SKM-1 (cell line): ENCODE results near the gene GALNS.

ENCODE experiments used
- DNase-seq: peaks from one replicate; lab custom pipeline; 2025; ENCODE audit not compliant: unreplicated experiment; lab: John Stamatoyannopoulos, UW

The GALNS gene

DNA sequence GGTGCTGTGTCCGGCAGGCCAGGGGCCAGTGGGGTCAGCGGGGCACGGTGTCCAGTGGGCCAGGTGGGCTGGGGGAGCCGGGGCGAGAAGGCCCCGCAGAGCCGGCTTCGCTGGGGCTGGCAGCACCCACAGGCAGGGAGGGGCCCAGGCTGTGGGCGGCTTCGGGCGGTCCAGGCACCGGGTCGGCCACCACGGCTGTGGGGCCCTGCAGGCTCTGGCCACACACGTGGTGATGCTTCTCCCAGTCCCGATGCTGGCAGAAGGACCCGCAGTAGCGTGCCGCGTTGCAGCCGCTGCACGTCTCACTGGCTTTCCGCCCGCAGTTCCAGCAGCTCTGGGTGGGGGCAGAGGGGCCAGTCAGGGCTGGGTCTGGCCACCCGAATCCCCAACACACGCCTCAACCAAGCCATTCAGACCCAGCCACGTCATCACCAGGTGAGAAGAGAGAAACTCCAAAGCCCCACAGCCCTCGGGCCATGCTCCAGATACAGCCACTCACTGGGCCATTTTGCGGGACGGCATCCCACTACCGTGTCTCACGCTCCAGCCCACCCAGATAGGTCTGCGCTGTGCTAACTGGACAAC is 20.3 kb upstream of the GALNS start:
- no peak for DNase-seq

DNA sequence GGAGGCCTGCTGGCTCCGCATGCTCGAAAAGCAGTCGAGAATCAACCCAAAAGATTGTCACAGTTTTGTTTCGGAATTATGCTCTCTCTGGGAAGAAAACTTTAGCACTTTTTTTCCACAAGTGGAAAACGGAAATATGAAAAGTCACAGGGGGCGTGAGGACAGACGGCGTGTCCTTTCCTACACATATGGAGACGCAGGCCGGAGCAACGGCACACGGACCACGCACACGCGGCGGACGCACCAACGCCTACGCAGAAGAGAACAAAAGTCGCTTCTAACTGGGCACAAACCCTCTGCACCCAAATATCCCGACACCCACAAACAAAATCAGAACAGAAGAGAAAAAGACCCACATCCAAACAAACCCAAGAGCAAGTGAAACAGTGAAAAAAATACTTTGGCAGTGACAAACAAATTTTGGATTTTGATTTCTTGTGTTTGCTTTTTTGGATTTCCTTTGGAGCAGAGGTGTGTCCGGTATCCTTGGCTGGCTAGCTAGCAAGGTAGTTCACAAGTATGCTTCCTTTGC is 19.0 kb upstream of the GALNS start:
- DNase-seq = no peak

- no peak for DNase-seq
Observed at GRCh38 chr16:88874938-88875599, 18.3 kb upstream of the GALNS start.

DNA sequence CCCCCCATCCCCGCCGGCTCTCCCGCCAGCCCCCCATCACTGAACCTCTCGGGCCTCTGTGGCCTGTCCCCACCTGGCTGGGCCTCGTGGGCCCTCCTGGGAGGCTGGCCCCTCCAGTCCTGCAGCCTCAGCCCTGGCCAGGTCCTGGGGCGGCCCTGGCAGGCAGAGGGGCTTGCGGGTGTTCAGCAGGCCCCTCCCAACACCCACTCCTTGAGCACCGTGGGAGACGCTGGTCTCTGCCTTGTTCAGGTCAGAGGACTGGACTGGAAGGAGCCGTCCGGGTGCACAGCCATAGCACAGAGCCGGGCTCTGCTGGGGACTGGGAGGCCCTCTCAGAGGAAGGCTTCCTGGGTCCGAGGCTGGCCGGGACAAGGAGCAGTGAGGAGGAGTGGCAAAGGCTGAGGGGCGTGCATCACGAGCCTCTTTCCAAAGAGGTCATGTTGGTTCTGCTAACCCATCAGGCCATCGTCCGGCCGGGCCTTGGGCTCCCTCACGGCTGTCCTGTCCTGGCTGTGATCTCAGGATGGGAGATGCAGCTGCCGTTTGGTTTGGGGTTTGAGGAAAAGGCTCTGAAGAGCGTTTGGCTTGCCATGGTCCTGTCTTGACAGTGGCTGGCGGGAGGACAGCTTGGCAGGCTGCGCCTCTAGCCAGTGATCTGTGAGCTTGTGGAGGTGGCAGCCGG is 16.0 kb upstream of the GALNS start:
- no peak for DNase-seq

- DNase-seq = no peak
Observed at GRCh38 chr16:88871730-88872416, 15.1 kb upstream of the GALNS start.

DNA sequence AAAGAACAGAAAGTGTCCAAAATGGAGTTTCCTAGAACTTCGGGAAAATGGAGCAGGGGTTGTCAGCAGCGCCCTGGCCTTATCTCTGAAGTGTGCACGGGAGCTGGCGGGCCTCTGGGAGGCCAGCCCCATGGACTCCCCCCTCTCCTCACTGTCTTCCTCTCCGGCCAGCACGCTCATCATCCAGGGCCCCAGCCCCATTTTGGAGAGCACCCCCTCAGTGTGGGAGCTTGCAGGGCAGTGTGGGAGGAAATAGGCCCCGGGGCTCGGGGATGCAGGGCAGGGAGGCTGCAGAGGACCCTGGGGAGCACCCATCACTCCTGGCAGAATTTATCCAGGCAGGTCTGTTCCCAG is 14.6 kb upstream of the GALNS start:
- DNase-seq = no peak

DNA sequence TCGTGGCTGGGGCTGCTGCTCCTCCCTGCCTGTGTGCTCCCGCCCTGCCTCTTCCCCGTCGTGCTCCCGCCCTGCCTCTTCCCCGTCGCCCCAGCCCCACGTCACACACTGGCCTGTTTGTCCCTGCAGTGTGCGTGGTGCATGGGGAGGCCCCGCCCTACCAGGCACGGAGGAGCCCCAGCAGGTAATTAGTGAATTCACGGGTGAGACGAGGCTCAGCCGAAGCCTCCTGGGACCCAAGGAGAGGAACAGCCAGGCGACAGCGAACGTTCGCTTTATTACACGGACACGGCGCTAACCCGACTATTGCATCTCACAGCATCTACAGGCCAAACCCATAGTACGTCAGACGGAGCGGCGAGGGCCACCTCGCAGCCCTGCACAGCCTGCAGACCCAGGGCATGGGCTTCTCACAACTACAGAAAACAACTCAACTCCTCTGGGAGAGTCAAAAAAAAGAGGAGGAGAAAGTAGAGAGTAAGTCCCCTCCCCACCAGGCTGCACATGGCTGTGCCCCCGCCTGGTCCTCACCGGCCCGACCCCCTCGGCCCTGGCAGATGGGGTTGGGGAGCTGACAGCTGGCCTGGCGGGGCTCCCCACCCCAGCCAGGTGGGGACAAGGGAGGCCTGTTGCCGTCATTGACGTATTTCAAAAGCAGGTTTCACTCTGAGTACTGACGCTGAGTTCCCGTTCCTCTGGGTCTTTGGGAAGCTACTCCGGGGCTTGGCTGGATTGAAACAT is 14.0 kb upstream of the GALNS start:
- no peak for DNase-seq

GRCh38 chr16:88869673-88869980 is 12.9 kb upstream of the GALNS start:
- DNase-seq = no peak

- DNase-seq = no peak
Observed at GRCh38 chr16:88868974-88869672, 12.4 kb upstream of the GALNS start.

- no peak for DNase-seq
Observed at GRCh38 chr16:88867581-88868246, 11.0 kb upstream of the GALNS start.

GRCh38 chr16:88866151-88866920 is 9.6 kb upstream of the GALNS start, which contains the start of gene PABPN1L:
Gene PABPN1L (minus strand): TSS chr16:88866660. CDS start chr16:88866606, 54 bp downstream.
- DNase-seq = no peak

DNA sequence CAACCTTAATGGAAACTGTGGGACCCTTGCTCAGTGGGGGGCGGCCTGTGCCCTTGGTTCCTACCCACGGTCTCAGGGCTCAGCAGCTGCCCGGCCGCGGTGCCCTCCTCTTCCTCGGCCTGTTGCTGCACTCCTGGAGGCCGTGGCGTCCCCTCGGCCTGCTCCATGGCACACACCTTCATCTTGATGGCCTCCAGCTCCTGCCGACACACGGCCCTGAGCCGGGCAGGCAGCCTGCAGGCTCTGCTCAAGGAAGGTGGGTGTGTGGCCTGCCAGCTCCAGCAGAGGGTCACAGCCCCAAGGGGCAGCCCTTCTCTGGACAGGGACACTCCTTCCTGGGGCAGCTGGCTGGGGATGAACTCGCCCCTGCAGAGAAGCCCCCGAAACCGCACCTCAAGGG is 9.0 kb upstream of the GALNS start:
- no peak for DNase-seq

DNA sequence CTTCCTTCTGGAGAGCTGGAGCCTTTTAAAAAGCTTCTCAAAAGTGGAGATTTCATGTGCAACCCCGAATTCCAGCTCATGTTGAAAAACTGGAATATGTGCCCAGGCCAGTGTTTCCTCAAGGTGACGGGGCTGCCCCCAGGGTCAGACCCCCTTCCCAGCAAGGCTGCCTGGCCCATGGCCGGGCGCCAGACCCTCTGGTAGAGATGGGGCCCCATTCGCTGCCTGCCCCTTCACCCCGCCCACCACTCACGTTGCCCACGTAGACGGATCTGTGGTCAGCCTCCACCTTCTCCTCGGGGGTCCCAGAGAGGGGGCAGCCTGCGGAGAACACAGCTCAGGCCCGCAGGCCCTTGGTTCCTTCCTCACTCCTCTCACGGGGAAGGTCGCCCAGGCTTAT is 8.6 kb upstream of the GALNS start:
- no peak for DNase-seq

- no peak for DNase-seq
Observed at GRCh38 chr16:88864521-88864920, 7.8 kb upstream of the GALNS start.

- no peak for DNase-seq
Observed at GRCh38 chr16:88864099-88864498, 7.4 kb upstream of the GALNS start.

DNA sequence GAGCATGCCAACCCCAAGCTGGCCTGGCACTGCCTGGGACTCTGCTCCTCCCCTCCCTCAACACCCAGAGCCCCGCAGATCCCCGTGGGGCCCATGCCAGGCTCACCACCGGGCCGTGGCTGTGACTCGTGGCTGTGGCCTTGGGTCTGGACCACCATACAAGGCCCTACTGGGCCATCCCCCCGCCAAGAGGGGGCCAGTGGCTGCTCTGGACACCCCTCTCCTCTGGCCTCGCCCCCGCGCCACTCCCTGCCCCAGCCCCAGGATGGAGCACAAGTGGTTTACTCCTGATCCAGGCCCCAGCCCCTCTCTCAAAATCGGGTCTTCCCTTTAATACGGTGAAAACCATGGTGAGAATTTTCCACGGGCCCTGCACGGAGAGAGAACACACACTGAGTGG is 6.7 kb upstream of the GALNS start:
- no peak for DNase-seq

GRCh38 chr16:88862968-88863367 is 6.2 kb upstream of the GALNS start:
- no peak for DNase-seq

GRCh38 chr16:88861359-88861758 is 4.6 kb upstream of the GALNS start:
- no peak for DNase-seq

DNA sequence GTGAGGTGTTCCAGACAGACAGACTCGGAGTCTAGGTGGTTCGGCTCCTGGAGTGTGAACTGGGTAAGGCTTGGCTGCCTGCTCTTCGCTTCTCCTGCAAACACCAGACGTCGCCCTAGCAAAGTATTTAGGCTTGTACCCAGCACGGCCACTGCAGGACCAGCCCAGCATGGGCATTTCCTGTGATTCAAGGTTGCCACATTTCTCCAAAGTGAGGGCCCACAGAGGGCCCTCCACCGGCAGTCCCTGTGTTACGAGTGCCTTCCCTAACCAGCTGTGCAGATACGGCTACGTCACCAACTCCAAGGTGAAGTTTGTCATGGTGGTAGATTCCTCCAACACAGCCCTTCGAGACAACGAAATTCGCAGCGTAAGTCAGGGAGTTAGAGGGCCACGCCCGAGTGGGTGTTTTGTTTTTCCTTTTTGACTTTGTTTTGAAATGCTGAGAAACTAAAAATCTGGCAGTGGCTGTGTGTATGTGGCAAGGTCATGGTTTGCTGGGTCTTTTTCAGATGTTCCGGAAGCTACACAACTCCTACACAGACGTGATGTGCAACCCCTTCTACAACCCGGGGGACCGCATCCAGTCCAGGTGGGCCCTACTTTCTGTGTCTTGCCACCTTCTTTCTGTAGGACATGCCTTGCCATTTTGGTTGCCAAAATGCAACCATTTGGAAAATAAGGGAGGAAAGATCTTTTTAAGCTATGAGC is 2.8 kb upstream of the GALNS start:
- no peak for DNase-seq
